Mesodermal cell (in vitro differentiated cells): ENCODE data around the gene PRR3.

Source experiments
- H3K27ac ChIP-seq: 2 replicates; pipeline ENCODE4 v1.7.0; 2013; ENCODE audit warnings: mild to moderate bottlenecking, low read depth, low read length, moderate library complexity; ENCODE audit not compliant: severe bottlenecking
- H3K36me3 ChIP-seq: 2 replicates; pipeline ENCODE4 v1.7.1; 2013; ENCODE audit warnings: mild to moderate bottlenecking, low read length, moderate library complexity; ENCODE audit not compliant: control insufficient read depth, insufficient read depth
- H3K4me1 ChIP-seq: one replicate; pipeline ENCODE4 v1.7.1; 2013; ENCODE audit warnings: mild to moderate bottlenecking, low read length; ENCODE audit not compliant: insufficient read depth, control insufficient read depth, poor library complexity, severe bottlenecking
- H3K4me3 ChIP-seq: 2 replicates; pipeline ENCODE4 v1.7.0; 2013; ENCODE audit warnings: low read length, control low read depth, mild to moderate bottlenecking; ENCODE audit not compliant: insufficient read depth, poor library complexity, severe bottlenecking; ENCODE audit errors: extremely low read depth
- H3K9me3 ChIP-seq: 2 replicates; pipeline ENCODE4 v1.7.1; 2013; ENCODE audit warnings: mild to moderate bottlenecking, low read length, moderate library complexity; ENCODE audit not compliant: control insufficient read depth
- WGBS, 2 experiments: methylation state at CpG; one replicate each; pipeline ENCODE4 v1.1.5; 2013; ENCODE audit warnings: missing lambda C conversion rate in 2 of 2; ENCODE audit not compliant: insufficient coverage in 2 of 2; 5-methylcytosine and 5-hydroxymethylcytosine counted together

The PRR3 gene

DNA sequence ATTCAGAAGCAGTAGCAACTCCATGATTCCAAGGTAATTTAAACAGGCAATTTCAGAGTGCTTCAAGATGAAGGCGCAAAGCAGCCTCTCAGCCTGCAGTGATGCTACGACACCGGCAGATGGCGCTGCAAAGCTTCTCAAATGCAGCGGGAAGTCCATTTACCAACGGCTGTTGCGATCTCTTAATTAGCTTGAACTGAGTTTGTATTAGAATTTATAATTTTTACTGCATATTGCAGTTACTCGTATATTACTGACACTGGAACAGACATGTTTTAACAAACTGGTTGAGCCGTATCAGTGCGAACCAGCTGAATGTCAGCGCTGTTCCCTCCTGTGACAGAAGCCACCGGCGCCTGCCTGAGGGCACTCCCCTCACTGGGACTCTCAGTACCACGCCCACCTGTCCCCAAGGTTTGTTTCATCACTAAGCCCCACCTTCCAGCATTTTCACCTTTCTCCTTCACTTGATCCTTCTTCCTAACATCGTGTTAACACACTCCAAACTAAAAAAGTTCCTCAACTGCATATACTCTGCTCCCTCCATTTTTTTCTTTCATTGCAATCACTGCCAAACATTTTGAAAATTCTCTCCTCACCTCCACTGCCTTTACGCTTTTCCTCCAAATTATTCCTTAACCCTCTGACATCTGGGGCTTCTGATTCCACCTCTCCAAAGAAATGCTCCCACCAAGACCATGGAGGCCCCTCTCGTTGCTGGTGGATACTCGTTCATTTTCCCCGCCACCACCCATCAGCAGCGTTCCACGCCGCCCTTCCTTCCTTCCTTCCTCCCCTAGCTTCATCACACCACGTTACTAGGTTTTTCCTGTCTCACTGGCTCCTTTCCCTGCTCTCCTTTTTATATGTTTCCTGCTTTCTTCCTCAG lies 15.3 kb upstream of the PRR3 start:
- Histone ChIP-seq H3K27ac (no peak overlapping the region), H3K36me3 (no peaks in the 10 kb centered on the region), H3K4me1 (peaks cover 6% of the 10 kb centered on the region), H3K9me3 (no peaks in the 10 kb centered on the region), H3K4me3 (peak overlapping the region; percentile 21)
- 30 to 33% methylated on average over 19 of the region's 23 CpGs for WGBS, 2 experiments

- H3K4me1 ChIP-seq, result peaks cover 6% of the 10 kb centered on the region
- no peaks in the 10 kb centered on the region for H3K9me3 ChIP-seq
- H3K27ac ChIP-seq, result no peak overlapping the region
- no peak overlapping the region for H3K4me3 ChIP-seq
- H3K36me3 ChIP-seq, result peaks cover under 1% of the 10 kb centered on the region
- WGBS, 2 experiments, result 67 to 68% methylated on average over 4 of the region's 4 CpGs
These were observed 14.7 kb upstream of the PRR3 start for GRCh38 chr6:30542404-30542725.

DNA sequence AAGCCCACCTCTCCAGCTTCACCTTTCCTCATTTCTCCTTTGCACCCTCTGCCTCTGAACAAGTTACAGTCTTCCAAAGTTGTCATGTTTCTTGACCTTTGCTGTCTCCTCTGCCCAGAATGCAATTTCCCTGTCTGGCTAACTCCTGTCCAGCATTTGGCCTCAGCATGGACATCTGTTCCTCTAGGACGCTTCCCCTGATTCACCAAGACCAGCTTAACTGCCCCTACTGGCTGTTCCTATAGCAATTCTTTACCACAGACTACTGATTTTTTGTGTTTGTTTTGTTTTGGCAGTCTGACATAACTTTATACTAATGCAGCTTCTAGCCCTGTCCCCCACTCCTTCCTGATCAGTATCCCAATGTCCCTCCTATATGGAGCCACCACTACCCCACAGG lies 14.2 kb upstream of the PRR3 start:
- Histone ChIP-seq H3K9me3 (no peaks in the 10 kb centered on the region), H3K27ac (no peak overlapping the region), H3K4me1 (peaks cover 6% of the 10 kb centered on the region), H3K36me3 (peaks cover 5% of the 10 kb centered on the region), H3K4me3 (no peak overlapping the region)
- 80 to 83% methylated on average over 1 of the region's 1 CpG for WGBS, 2 experiments

- H3K4me1 ChIP-seq, result peaks cover 6% of the 10 kb centered on the region
- peaks cover 14% of the 10 kb centered on the region for H3K36me3 ChIP-seq
- WGBS, 2 experiments, result 90 to 96% methylated on average over 2 of the region's 3 CpGs
- H3K27ac ChIP-seq, result no peak overlapping the region
- H3K4me3 ChIP-seq, result no peak overlapping the region
- no peaks in the 10 kb centered on the region for H3K9me3 ChIP-seq
These were observed 13.3 kb upstream of the PRR3 start for GRCh38 chr6:30543821-30544220.

DNA sequence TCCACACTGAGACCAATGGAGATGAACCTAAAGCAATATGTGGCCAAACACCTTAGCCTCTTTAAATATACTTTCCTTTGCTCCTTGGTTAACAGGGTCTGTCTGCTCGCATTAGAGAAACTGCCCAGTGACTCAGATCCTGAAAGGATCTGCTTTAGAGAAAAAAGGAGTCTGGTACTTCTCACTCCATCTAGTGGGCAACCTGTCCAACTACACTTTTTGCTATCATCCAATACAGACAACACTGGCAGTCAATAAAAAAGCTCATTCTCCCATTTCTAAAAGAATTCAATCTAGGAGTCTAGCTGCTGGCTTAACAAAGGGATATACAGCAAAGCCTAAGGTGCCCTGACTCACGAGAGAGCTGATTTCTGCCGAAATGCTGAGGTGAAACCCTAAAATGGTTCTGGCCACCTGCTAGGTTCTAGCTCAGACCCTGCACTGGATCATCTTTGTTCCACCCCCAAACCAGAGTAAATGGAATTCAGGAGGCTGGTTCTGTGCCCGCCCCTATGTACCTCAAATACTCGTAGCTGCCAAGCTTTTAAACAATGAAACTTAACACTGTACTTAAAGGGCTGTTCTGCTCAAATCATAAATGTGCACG lies 12.3 kb upstream of the PRR3 start:
- Histone ChIP-seq H3K4me1 (peaks cover 6% of the 10 kb centered on the region), H3K9me3 (no peaks in the 10 kb centered on the region), H3K36me3 (peaks cover 24% of the 10 kb centered on the region), H3K27ac (no peak overlapping the region), H3K4me3 (no peak overlapping the region)
- 46 to 57% methylated on average over 5 to 6 of the region's 6 CpGs for WGBS, 2 experiments

GRCh38 chr6:30547454-30547853 lies 9.6 kb upstream of the PRR3 start:
- H3K36me3 ChIP-seq, result peaks cover 49% of the 10 kb centered on the region

GRCh38 chr6:30548375-30548774 lies 8.7 kb upstream of the PRR3 start:
- peaks cover 58% of the 10 kb centered on the region for H3K36me3 ChIP-seq

More at GRCh38 chr6:30547454-30547853, 9.6 kb upstream of the PRR3 start:
- no peaks in the 10 kb centered on the region for H3K9me3 ChIP-seq
- no peak overlapping the region for H3K27ac ChIP-seq
- 97 to 98% methylated on average over 5 to 6 of the region's 6 CpGs for WGBS, 2 experiments
- no peak overlapping the region for H3K4me3 ChIP-seq
- no peaks in the 10 kb centered on the region for H3K4me1 ChIP-seq

DNA sequence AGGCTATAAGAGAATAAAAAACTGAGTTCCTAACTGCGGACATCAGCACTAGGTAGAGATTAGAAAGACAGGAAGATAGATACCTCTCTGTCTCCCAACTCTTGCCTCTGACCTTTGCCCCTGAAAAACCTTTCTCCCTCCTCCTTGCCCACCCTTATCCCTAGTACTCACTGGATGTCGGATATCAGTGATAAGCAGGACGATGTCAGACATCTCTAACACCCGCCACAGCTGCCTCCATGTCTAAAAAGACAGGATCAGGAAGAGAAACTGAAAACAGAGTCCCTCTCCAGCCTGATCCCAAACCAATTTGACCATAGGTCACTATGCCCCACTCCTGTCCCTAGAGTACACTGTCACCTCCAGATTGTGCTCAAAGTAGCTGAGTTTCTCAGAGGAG lies 2.7 kb upstream of the PRR3 start:
- Histone ChIP-seq H3K36me3 (peaks cover 60% of the 10 kb centered on the region), H3K9me3 (no peaks in the 10 kb centered on the region), H3K27ac (no peak overlapping the region), H3K4me1 (peaks cover 5% of the 10 kb centered on the region), H3K4me3 (peak overlapping the region; percentile 95)
- 100% methylated on average over 3 of the region's 4 CpGs for WGBS, 2 experiments

More at GRCh38 chr6:30548375-30548774, 8.7 kb upstream of the PRR3 start:
- Histone ChIP-seq H3K4me3 (no peak overlapping the region), H3K4me1 (no peaks in the 10 kb centered on the region), H3K27ac (no peak overlapping the region), H3K9me3 (no peaks in the 10 kb centered on the region)
- WGBS, 2 experiments, result 88 to 100% methylated on average over 2 of the region's 2 CpGs

GRCh38 chr6:30554962-30555815 lies 1.9 kb upstream of the PRR3 start:
- peak overlapping the region; percentile 95 for H3K4me3 ChIP-seq
- H3K4me1 ChIP-seq, result peaks cover 5% of the 10 kb centered on the region
- H3K36me3 ChIP-seq, result peaks cover 54% of the 10 kb centered on the region
- peak overlapping the region; percentile 99 for H3K27ac ChIP-seq
- H3K9me3 ChIP-seq, result no peaks in the 10 kb centered on the region
- WGBS, 2 experiments, result 12% methylated on average over 31 to 33 of the region's 34 CpGs

DNA sequence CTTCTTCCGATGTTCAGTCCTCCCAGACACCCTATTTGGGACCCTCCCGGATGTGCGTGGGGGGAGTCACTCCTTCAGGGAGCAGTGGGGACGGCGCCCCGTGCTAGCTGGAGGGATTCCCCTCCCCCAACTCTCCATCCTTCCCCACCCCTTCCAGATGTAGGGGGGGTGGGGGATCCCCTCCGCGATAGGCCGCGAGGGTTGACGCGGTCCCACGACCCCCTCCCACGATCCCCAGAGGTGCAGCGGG lies 1.4 kb upstream of the PRR3 start:
- Histone ChIP-seq H3K4me1 (peaks cover 5% of the 10 kb centered on the region), H3K27ac (peak overlapping the region; percentile 99), H3K9me3 (no peaks in the 10 kb centered on the region), H3K4me3 (peak overlapping the region; percentile 95), H3K36me3 (peaks cover 52% of the 10 kb centered on the region)
- 0% methylated on average over 7 of the region's 15 CpGs for WGBS, 2 experiments
